Inferior parietal cortex (tissue), 1 donor: ENCODE data around the gene MYMK.
"Not testable (repeated sequence)": the region's sequence is repeated elsewhere in the genome, so short reads cannot be mapped to it uniquely, and the experiment has no call there.

Experiments
- DNase-seq: peaks from one replicate; pipeline ENCODE4 v3.0.0-alpha.2; 2016; ENCODE audit errors: extremely low spot score

Gene MYMK, protein sequence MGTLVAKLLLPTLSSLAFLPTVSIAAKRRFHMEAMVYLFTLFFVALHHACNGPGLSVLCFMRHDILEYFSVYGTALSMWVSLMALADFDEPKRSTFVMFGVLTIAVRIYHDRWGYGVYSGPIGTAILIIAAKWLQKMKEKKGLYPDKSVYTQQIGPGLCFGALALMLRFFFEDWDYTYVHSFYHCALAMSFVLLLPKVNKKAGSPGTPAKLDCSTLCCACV

GRCh38 chr9:133524679-133525228 is at the start of gene MYMK:
Gene MYMK (minus strand): TSS chr9:133524959. CDS start chr9:133524844, 115 bp downstream.
- no peak for DNase-seq

DNA sequence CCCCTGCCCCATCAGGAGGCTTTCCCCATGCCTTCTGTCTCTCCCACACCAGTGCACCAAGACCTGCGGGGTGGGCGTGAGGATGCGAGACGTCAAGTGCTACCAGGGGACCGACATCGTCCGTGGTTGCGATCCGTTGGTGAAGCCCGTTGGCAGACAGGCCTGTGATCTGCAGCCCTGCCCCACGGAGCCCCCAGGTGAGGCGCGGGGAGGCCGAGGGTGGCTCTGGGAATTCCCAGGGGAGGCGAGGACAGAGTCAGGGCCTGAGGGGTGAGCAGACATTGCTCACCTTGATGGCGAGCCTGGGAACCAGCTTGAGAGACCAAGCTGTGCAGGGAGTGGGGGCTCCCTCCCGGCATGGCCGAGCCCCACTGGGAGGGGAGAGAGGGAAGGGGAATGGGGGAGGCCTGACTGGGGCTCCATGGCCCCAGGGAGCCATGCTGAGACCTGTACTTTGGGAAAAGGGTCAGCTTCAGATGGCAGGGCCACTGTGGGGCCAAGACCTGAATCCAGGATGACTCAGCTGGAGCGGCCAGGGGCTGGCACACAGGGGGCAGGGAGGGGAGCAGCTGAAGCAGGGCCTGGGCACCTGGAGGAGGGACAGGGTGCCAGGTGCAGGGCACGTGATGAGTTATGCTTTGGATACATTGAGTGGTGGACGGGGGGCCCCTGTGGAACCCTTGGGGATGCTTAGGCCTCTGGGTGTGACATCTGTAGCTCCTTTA is 49.2 kb upstream of the MYMK start:
- DNase-seq = no peak

GRCh38 chr9:133572821-133573361 is 48.1 kb upstream of the MYMK start:
- DNase-seq = peak; percentile 56

DNA sequence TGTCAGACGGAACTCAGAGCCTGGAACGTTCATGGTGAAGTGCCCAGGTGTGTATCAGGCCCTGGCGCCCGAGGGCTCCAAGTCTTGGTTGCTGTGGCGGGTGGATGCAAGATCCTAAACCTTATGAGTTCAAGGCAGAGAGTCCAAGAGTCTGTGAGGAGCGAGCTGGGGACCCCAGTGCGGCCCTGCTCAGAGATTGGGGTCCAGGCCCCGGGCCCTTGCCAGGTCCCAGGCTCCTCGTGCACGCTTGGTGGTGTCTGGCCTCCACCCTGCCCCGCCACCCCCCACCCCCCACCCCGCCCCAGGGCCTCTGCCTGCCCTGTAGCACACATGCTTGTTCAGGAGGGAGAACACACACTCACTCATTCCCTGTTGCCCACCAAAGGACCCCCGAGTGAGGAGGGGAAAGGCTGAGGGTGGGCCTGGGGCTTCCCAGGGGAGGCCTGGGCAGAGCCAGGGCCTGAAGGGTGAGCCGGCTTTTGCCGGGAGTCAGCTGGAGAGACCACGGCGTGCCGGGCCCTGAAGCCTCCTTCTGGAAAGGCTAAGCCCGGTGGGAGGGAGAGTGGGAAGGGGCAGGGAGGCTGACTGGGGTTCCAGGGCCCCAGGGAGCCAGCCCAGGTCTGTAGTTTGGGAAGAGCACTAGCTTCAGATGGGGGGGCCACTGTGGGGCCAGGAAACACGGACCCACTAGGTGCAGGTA is 47.3 kb upstream of the MYMK start:
- DNase-seq = no peak

DNA sequence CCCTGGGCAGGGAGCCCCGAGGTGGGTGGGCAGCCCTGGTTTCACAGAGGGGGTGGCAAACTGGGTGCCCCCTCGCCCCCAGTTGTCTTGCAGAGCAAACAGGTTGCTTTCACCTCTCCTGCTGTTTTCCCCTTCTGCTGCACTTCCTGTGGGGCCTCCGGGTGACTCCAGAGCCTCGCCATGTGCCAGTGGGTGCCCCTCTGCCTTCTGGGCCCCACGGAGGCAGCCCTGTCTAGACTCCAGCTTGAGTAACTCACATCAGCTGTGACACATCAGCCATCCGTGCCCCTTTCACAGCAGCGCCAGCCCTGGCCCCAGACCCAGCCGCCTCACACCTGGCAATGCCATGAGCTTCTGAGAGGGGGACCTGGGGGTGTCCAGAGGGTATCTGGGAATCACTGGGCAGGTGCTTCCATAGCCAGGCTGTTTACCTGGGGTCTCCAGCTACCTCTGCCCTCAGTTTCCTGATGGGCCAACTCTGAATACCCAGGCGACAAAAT is 46.7 kb upstream of the MYMK start:
- no peak for DNase-seq

- no peak for DNase-seq
Observed at GRCh38 chr9:133570691-133571080, 45.9 kb upstream of the MYMK start.

DNA sequence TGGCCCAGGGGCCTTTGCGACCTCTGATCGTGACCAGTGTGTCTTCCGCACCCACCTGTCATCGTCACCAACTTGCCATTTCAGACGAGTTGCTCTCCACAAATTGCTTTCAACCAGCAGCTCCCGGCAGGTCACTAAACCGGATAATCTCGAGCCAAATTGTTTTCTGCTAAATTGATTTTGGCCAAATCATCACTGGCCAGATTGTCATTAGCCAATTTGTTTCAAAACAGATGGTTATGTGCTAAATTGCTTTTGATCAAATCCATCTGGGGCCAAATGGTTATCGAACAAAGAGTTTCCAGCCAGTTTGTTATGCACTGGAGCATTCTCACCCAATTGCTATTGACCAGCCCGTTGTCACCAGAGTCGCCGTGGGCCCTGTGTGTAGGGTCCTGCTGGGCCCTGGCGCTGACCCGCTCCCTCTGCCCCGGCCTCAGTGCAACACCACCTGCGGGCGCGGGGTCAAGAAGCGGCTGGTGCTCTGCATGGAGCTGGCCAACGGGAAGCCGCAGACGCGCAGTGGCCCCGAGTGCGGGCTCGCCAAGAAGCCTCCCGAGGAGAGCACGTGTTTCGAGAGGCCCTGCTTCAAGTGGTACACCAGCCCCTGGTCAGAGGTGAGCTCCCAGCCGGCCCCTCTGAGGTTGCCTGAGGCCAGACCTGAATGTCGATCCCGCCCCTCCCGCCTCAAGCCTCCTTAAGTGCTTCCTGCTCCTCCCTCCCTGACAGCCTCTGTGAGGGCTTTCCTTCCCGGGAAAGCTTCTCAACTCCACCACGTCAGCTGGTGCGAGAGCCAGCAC is 45.3 kb upstream of the MYMK start:
- DNase-seq = no peak

- no peak for DNase-seq
Observed at GRCh38 chr9:133569121-133569785, 44.5 kb upstream of the MYMK start.

- DNase-seq = no peak
Observed at GRCh38 chr9:133568186-133568585, 43.4 kb upstream of the MYMK start.

GRCh38 chr9:133566817-133567216 is 42.1 kb upstream of the MYMK start:
- DNase-seq = no peak

DNA sequence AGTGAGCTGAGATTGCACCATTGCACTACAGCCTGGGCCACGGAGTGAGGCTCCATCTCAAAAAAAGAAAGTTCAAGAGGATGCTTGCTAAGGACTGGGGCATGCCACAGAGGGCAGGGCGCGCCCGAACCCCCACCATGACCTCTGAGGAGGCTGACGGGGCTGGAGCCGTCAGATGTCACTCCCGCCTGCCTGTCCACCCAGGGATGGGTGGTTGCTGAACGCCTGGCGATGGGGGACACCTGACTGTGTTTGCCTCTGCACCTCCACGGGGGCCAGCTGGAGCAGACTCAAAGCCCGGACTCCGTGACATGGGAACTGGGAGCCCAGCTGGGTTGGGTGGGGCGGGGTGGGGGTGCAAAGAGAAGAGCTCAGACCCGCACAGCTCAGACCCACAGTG is 41.6 kb upstream of the MYMK start:
- DNase-seq = no peak

DNA sequence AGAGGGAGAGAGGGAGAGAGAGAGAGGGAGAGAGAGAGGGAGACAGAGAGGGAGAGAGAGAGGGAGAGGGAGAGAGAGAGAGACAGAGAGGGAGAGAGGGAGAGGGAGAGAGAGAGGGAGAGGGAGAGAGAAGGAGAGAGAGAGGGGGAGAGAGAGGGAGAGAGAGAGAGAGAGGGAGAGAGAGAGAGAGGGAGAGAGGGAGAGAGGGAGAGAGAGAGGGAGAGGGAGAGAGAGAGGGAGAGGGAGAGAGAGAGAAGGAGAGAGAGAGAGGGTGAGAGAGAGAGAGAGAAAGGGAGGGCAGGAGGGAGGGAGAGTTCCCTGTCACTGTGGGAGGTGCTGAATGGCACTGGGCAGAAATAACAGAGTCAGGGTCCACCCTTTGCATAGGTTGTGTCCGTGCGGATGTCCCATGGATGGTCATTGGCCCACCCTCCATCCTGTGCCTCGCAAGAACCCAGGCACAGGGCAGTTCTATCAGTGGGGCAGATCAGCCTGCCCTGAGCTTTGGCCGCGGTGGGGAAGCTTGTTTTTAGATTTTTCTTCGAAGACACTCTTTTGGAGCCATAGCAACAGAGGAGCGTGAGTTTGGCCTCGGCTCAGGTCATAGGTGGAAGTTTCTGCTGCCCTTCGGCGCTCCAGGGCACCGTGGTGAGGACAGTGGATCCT is 39.8 kb upstream of the MYMK start:
- DNase-seq = no peak

- DNase-seq = not testable (repeated sequence)
Observed at GRCh38 chr9:133563814-133564213, 39.1 kb upstream of the MYMK start.

GRCh38 chr9:133563291-133563796 is 38.6 kb upstream of the MYMK start:
- no peak for DNase-seq

GRCh38 chr9:133562611-133563290 is 38.0 kb upstream of the MYMK start:
- DNase-seq = no peak

GRCh38 chr9:133561976-133562554 is 37.3 kb upstream of the MYMK start:
- no peak for DNase-seq

GRCh38 chr9:133560944-133561343 is 36.2 kb upstream of the MYMK start:
- no peak for DNase-seq

- DNase-seq = no peak
Observed at GRCh38 chr9:133560311-133560710, 35.6 kb upstream of the MYMK start.
